Astrocyte of the cerebellum (primary cell): ENCODE measurements around the gene GABRG3.
"Not testable (repeated sequence)": the region's sequence is repeated elsewhere in the genome, so short reads cannot be mapped to it uniquely, and the experiment has no call there.

ENCODE experiments used
- DNase-seq: peaks from one replicate; pipeline ENCODE4 v3.0.0-alpha.2; 2011; ENCODE audit warnings: low read depth
- H3K4me3 ChIP-seq: 2 replicates; pipeline ENCODE4 v1.5.1; 2011; ENCODE audit warnings: mild to moderate bottlenecking, low read depth, low read length, moderate library complexity
- in situ Hi-C: cut with HindIII; loops from 2 replicates; pipeline ENCODE4 v1.10.0; 2017; ENCODE audit warnings: low sequenced_read_pairs
- TF ChIP-seq, protein P1 (sequence below): IDR thresholded peaks from 2 replicates; pipeline ENCODE4 v1.5.1; 2012; ENCODE audit warnings: low read length, low read depth, moderate library complexity, mild to moderate bottlenecking; ENCODE audit errors: missing control alignments

The GABRG3 gene

GRCh38 chr15:27179789-27180188 lies 208.8 kb downstream of the GABRG3 start:
- DNase-seq: no peak
- H3K4me3 ChIP-seq: no peak overlapping the region
- in situ Hi-C loops: no loop called here
- TF ChIP-seq, protein P1, sequence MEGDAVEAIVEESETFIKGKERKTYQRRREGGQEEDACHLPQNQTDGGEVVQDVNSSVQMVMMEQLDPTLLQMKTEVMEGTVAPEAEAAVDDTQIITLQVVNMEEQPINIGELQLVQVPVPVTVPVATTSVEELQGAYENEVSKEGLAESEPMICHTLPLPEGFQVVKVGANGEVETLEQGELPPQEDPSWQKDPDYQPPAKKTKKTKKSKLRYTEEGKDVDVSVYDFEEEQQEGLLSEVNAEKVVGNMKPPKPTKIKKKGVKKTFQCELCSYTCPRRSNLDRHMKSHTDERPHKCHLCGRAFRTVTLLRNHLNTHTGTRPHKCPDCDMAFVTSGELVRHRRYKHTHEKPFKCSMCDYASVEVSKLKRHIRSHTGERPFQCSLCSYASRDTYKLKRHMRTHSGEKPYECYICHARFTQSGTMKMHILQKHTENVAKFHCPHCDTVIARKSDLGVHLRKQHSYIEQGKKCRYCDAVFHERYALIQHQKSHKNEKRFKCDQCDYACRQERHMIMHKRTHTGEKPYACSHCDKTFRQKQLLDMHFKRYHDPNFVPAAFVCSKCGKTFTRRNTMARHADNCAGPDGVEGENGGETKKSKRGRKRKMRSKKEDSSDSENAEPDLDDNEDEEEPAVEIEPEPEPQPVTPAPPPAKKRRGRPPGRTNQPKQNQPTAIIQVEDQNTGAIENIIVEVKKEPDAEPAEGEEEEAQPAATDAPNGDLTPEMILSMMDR: no peak

GRCh38 chr15:27182561-27183110 lies 211.7 kb downstream of the GABRG3 start:
- H3K4me3 ChIP-seq: no peak overlapping the region
- in situ Hi-C loops: no loop called here
- no peak for DNase-seq
- TF ChIP-seq, protein P1: no peak

DNA sequence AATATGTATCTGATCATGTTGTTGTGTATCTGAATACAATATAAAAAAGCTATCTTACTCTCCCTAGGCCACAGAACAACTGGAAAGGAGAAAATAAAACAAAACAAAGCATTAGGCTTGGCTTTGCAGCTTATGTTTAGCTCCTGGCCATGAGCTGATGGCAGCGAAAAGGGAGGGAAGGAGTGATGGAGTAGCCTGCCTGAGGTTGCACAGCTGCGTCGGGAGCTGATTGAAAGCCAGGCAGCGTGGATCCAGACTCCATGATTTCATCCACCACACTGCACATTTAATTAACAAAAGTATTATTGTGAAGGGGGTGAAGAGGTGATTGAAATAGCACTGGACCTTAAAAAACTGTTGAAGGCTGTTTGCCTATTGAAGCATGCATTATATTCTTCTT lies 212.2 kb downstream of the GABRG3 start:
- no peak for DNase-seq
- H3K4me3 ChIP-seq: no peak overlapping the region
- TF ChIP-seq, protein P1: no peak
- in situ Hi-C loops: no loop called here

- in situ Hi-C loops, DNase-seq: not testable (repeated sequence)
These were observed 220.5 kb downstream of the GABRG3 start for GRCh38 chr15:27191515-27191914.

GRCh38 chr15:27196691-27197090 lies 225.7 kb downstream of the GABRG3 start:
- H3K4me3 ChIP-seq: no peak overlapping the region
- TF ChIP-seq, protein P1: no peak
- DNase-seq: no peak
- in situ Hi-C loops: no loop called here

More at GRCh38 chr15:27191515-27191914, 220.5 kb downstream of the GABRG3 start:
- not testable (repeated sequence) for H3K4me3 ChIP-seq

GRCh38 chr15:27201425-27201824 lies 230.4 kb downstream of the GABRG3 start:
- TF ChIP-seq, protein P1: no peak
- DNase-seq: no peak
- H3K4me3 ChIP-seq: no peak overlapping the region
- in situ Hi-C loops: no loop called here

- no peak overlapping the region for H3K4me3 ChIP-seq
- TF ChIP-seq, protein P1: no peak
- in situ Hi-C loops: no loop called here
- no peak for DNase-seq
These were observed 239.2 kb downstream of the GABRG3 start for GRCh38 chr15:27210176-27210575.
